ENCODE data around the gene ST6GALNAC4. TPM values are rescaled to one million over a fixed set of nuclear protein-coding genes. Genes with fewer than 3 reads are reported as not detected.

Gene ST6GALNAC4
- total RNA-seq, 1 donor from 2014 or later = 27.4 TPM

GRCh38 chr9:127869310-127870152, 47.3 kb downstream of the ST6GALNAC4 start:
- peak; percentile 91 for TF ChIP-seq CTCF (conservative IDR thresholded peaks at IDR 0.05; ENCODE audit: low read depth, low read length)
- no peak for DNase-seq (ENCODE audit: low read depth)
- H3K4me3 ChIP-seq (ENCODE audit: low read depth, low read length) = no peak overlapping the region

GRCh38 chr9:127868278-127868902, 48.5 kb downstream of the ST6GALNAC4 start:
- H3K4me3 ChIP-seq (ENCODE audit: low read depth, low read length) = no peak overlapping the region
- DNase-seq (ENCODE audit: low read depth) = no peak
- TF ChIP-seq CTCF (conservative IDR thresholded peaks at IDR 0.05; ENCODE audit: low read depth, low read length) = no peak

GRCh38 chr9:127867356-127868277, 49.2 kb downstream of the ST6GALNAC4 start:
- TF ChIP-seq CTCF (conservative IDR thresholded peaks at IDR 0.05; ENCODE audit: low read depth, low read length) = no peak
- no peak for DNase-seq (ENCODE audit: low read depth)
- no peak overlapping the region for H3K4me3 ChIP-seq (ENCODE audit: low read depth, low read length)

- DNase-seq (ENCODE audit: low read depth) = no peak
- TF ChIP-seq CTCF (conservative IDR thresholded peaks at IDR 0.05; ENCODE audit: low read depth, low read length) = no peak
These were observed 50.3 kb downstream of the ST6GALNAC4 start for GRCh38 chr9:127866535-127866934.

GRCh38 chr9:127865645-127866464, 51.0 kb downstream of the ST6GALNAC4 start:
- DNase-seq (ENCODE audit: low read depth) = no peak
- H3K4me3 ChIP-seq (ENCODE audit: low read depth, low read length) = no peak overlapping the region
- no peak for TF ChIP-seq CTCF (conservative IDR thresholded peaks at IDR 0.05; ENCODE audit: low read depth, low read length)

More at GRCh38 chr9:127866535-127866934, 50.3 kb downstream of the ST6GALNAC4 start:
- H3K4me3 ChIP-seq (ENCODE audit: low read depth, low read length) = no peak overlapping the region

- TF ChIP-seq CTCF (conservative IDR thresholded peaks at IDR 0.05; ENCODE audit: low read depth, low read length) = no peak
- no peak for DNase-seq (ENCODE audit: low read depth)
- H3K4me3 ChIP-seq (ENCODE audit: low read depth, low read length) = no peak overlapping the region
These were observed 53.6 kb downstream of the ST6GALNAC4 start for GRCh38 chr9:127863191-127863621.
